Adrenal gland (tissue), 12 donors: Measurements from ENCODE around the gene RGS8. TPM values are rescaled to one million over a fixed set of nuclear protein-coding genes. Genes with fewer than 3 reads are reported as not detected.

Source experiments
- DNase-seq, 7 donors: peaks; one replicate each; pipeline ENCODE4 v3.0.0-alpha.2; 2019 to 2020
- H3K27ac ChIP-seq, 5 donors: fragments of 200-600 bp; sonication (generic) in 4 of 5; 1 replicate in 3 of 5; 2 replicates in 2 of 5; pipeline versions ENCODE4 v1.5.1 to v1.8.0; 2016 to 2020; ENCODE audit warnings: mild to moderate bottlenecking in 1 of 5
- H3K27me3 ChIP-seq: fragments of 200-600 bp; 2 replicates; pipeline ENCODE4 v1.8.0; 2021
- H3K36me3 ChIP-seq, 2 donors: fragments of 200-600 bp; replicated peaks in 1 of 2; 1 replicate in 1 of 2; 2 replicates in 1 of 2; pipeline versions ENCODE4 v1.5.1 to v1.8.0; 2018 to 2022
- H3K4me1 ChIP-seq, 2 donors: fragments of 200-600 bp; replicated peaks in 1 of 2; 1 replicate in 1 of 2; 2 replicates in 1 of 2; pipeline versions ENCODE4 v1.5.1 to v1.8.0; 2018 to 2021
- H3K4me3 ChIP-seq, 4 donors: fragments of 200-600 bp; sonication (generic) in 3 of 4; one replicate each; pipeline ENCODE4 v1.5.1; 2016 to 2018
- H3K9me3 ChIP-seq, 3 donors: fragments of 200-600 bp; sonication (generic) in 1 of 3; replicated peaks in 1 of 3; 1 replicate in 2 of 3; 2 replicates in 1 of 3; pipeline versions ENCODE4 v1.5.1 to v1.8.0; 2016 to 2021
- CTCF ChIP-seq, 6 experiments: fragments of 450-650 bp in 4 of 6; fragments of 200-600 bp in 2 of 6; sonication (generic) in 1 of 6; IDR thresholded peaks; 1 replicate in 5 of 6; 2 replicates in 1 of 6; pipeline versions ENCODE4 v1.5.1 to v1.8.0; 2016 to 2021; ENCODE audit warnings: antibody characterized with exemption in 6 of 6, mild to moderate bottlenecking in 2 of 6, moderate library complexity in 1 of 6
- POLR2A ChIP-seq, 2 donors: fragments of 450-650 bp; IDR thresholded peaks; one replicate each; pipeline ENCODE4 v1.6.1; 2017; ENCODE audit warnings: antibody characterized with exemption in 2 of 2, mild to moderate bottlenecking in 2 of 2, moderate library complexity in 1 of 2
- WGBS, 4 donors: extraction: QIAGEN DNeasy Blood & Tissue Kit in 2 of 4; methylation state at CpG; one replicate each; pipeline versions ENCODE4 v1.1.5 to v1.1.7; 2013 to 2017; 5-methylcytosine and 5-hydroxymethylcytosine counted together
- intact Hi-C, 2 donors: fragments of 100-400 bp; cut with DNase I; formaldehyde crosslinking; loops; one replicate each; pipeline versions ENCODE4 v1.14.1 to v1.15.0; 2022 to 2023
- polyA plus RNA-seq, 3 donors: library from polyadenylated mRNA; stranded (reverse); fragments of 200-250 nt in 2 of 3; fragments of 350-450 nt in 1 of 3; fragmentation: Illumina TruSeq in 1 of 3; extraction: RNeasy Lipid Tissue Mini Kit (QIAGEN cat#74804) in 1 of 3; gene quantifications; one replicate each; pipeline ENCODE4 v1.2.3, GENCODE V29; 2013 to 2014
- total RNA-seq, 9 donors: library from RNA; depleted of rRNA in 4 of 9; stranded (reverse); fragments of >200 nt in 4 of 9; fragments of 120-200 nt in 1 of 9; fragmentation: NEBNext Ultra II Directional in 1 of 9; extraction: Animal tissue kit (Norgen Biotek cat#: 25700) in 1 of 9; gene quantifications; one replicate each; pipeline versions ENCODE4 v1.1.0 to v1.2.4, GENCODE V29; 2013 to 2023
- donor health status: healthy with polysubstance abuse.
- donor health status: Bipolar disorder and iron deficiency.
- donor health status: DM: yes; HTN: yes; CAD: no.
- donor health status: DM: no; HTN: no; CAD: no.
- donor health status: DM: no; HTN: no; CAD: no.
- donor health status: DM: yes; HTN: yes; CAD: no.

The RGS8 gene
- total and polyA plus RNA-seq, 12 donors: 0.40 to 11.8 (median 1.2) TPM

- TF ChIP-seq CTCF (IDR thresholded peaks at IDR 0.05) (no peak), POLR2A (IDR thresholded peaks at IDR 0.05) (no peak)
- Histone ChIP-seq H3K4me3 (no peak overlapping the region), H3K36me3 (no peaks in the 10 kb centered on the region), H3K27ac (no peak overlapping the region), H3K9me3 (no peaks in the 10 kb centered on the region), H3K4me1 (no peaks in the 10 kb centered on the region), H3K27me3 (no peaks in the 10 kb centered on the region)
- no peak for DNase-seq
- WGBS, 4 donors: 79 to 82% (median 80%) methylated on average over 8 of the region's 8 CpGs
- intact Hi-C loops: no loop called here
Measured at GRCh38 chr1:182725259-182726255, 41.2 kb upstream of the RGS8 start.

GRCh38 chr1:182724215-182724614, 39.8 kb upstream of the RGS8 start:
- intact Hi-C loops: no loop called here
- Histone ChIP-seq H3K4me3 (no peak overlapping the region), H3K4me1 (no peaks in the 10 kb centered on the region), H3K27me3 (no peaks in the 10 kb centered on the region), H3K27ac (no peak overlapping the region), H3K9me3 (no peaks in the 10 kb centered on the region), H3K36me3 (no peaks in the 10 kb centered on the region)
- TF ChIP-seq POLR2A (IDR thresholded peaks at IDR 0.05) (no peak), CTCF (IDR thresholded peaks at IDR 0.05) (no peak)
- 79 to 90% (median 87%) methylated on average over 2 of the region's 2 CpGs for WGBS, 4 donors
- no peak for DNase-seq

- Histone ChIP-seq H3K27me3 (no peaks in the 10 kb centered on the region), H3K36me3 (no peaks in the 10 kb centered on the region), H3K4me3 (no peak overlapping the region), H3K9me3 (no peaks in the 10 kb centered on the region), H3K27ac (no peak overlapping the region), H3K4me1 (no peaks in the 10 kb centered on the region)
- WGBS, 4 donors: 60 to 85% (median 83%) methylated on average over 1 to 2 of the region's 2 CpGs
- intact Hi-C loops: no loop called here
- TF ChIP-seq POLR2A (IDR thresholded peaks at IDR 0.05): no peak
- no peak for TF ChIP-seq CTCF (IDR thresholded peaks at IDR 0.05)
- peak in 3 of 7 donors; percentile 4 to 56 (median 20) for DNase-seq
Measured at GRCh38 chr1:182723200-182723599, 38.8 kb upstream of the RGS8 start.

GRCh38 chr1:182721525-182721924, 37.1 kb upstream of the RGS8 start:
- intact Hi-C loops: no loop called here
- WGBS, 4 donors: 32 to 56% (median 39%) methylated on average over 1 of the region's 1 CpG
- Histone ChIP-seq H3K4me1 (no peaks in the 10 kb centered on the region), H3K36me3 (no peaks in the 10 kb centered on the region), H3K9me3 (no peaks in the 10 kb centered on the region), H3K27me3 (no peaks in the 10 kb centered on the region), H3K4me3 (no peak overlapping the region), H3K27ac (no peak overlapping the region)
- DNase-seq: no peak
- no peak for TF ChIP-seq CTCF (IDR thresholded peaks at IDR 0.05)
- no peak for TF ChIP-seq POLR2A (IDR thresholded peaks at IDR 0.05)
